K562 (cell line): ENCODE results near the gene IDH3G. TPM values are rescaled to one million over a fixed set of nuclear protein-coding genes. Genes with fewer than 3 reads are reported as not detected.

Experiments
- ARID4B ChIP-seq: sonication (generic); formaldehyde crosslinking; IDR thresholded peaks from 2 replicates; pipeline ENCODE4 v1.8.0; 2022; ENCODE audit warnings: mild to moderate bottlenecking, missing genetic modification reagents
- ARNT ChIP-seq, 2 experiments: fragments of 450-650 bp; IDR thresholded peaks; 2 replicates each; pipeline ENCODE4 v1.6.1; 2016; ENCODE audit warnings: mild to moderate bottlenecking in 1 of 2
- FOXK1 ChIP-seq: sonication (generic); formaldehyde crosslinking; IDR thresholded peaks from 2 replicates; pipeline ENCODE4 v1.8.0; 2022; ENCODE audit warnings: missing genetic modification reagents, mild to moderate bottlenecking, borderline replicate concordance
- HMG20A ChIP-seq: fragments of 450-650 bp; formaldehyde crosslinking; conservative IDR thresholded peaks from 2 replicates; pipeline ENCODE4 v1.4.0; 2020; ENCODE audit warnings: mild to moderate bottlenecking, mixed read lengths
- ILF3 ChIP-seq: fragments of 450-650 bp; IDR thresholded peaks from 2 replicates; pipeline ENCODE4 v1.6.1; 2018; ENCODE audit warnings: antibody characterized with exemption, mild to moderate bottlenecking, moderate library complexity, borderline replicate concordance
- PCBP2 ChIP-seq: fragments of 200-400 bp; formaldehyde crosslinking; IDR thresholded peaks from 2 replicates; pipeline ENCODE4 v1.6.1; 2018; ENCODE audit warnings: low read length, low read depth, mild to moderate bottlenecking, moderate library complexity; ENCODE audit not compliant: poor library complexity, severe bottlenecking
- PHF8 ChIP-seq: fragments of 200-600 bp; sonication (generic); IDR thresholded peaks from 2 replicates; pipeline ENCODE4 v1.6.1; 2012; ENCODE audit warnings: mixed run types, mild to moderate bottlenecking, inconsistent platforms, low read length, moderate library complexity, borderline replicate concordance
- POLR2AphosphoS2 ChIP-seq: IDR thresholded peaks from 2 replicates; pipeline ENCODE4 v1.6.1; 2012; ENCODE audit warnings: low read length, improper control_type of control experiment
- RBFOX2 ChIP-seq: fragments of 200-400 bp; formaldehyde crosslinking; IDR thresholded peaks from 2 replicates; pipeline ENCODE4 v1.6.1; 2017; ENCODE audit warnings: low read depth, mild to moderate bottlenecking, low read length, moderate library complexity
- SOX6 ChIP-seq: fragments of 450-650 bp; IDR thresholded peaks from 2 replicates; pipeline ENCODE4 v1.6.1; 2014; ENCODE audit warnings: mild to moderate bottlenecking
- THRAP3 ChIP-seq: fragments of 450-650 bp; IDR thresholded peaks from 2 replicates; pipeline ENCODE4 v1.6.1; 2016; ENCODE audit warnings: mild to moderate bottlenecking, inconsistent platforms, borderline replicate concordance
- USF2 ChIP-seq: sonication (generic); formaldehyde crosslinking; IDR thresholded peaks from 2 replicates; pipeline ENCODE4 v1.5.0; 2020; ENCODE audit warnings: missing genetic modification reagents
- ZNF445 ChIP-seq: fragments of 250-450 bp; sonication (Bioruptor Pico); IDR thresholded peaks from 2 replicates; pipeline ENCODE4 v1.4.0; 2020; ENCODE audit warnings: low read depth, mild to moderate bottlenecking, moderate library complexity
- ZNF449 ChIP-seq: fragments of 250-450 bp; sonication (Bioruptor Pico); IDR thresholded peaks from 2 replicates; pipeline ENCODE4 v1.8.0; 2022; ENCODE audit warnings: moderate library complexity, mild to moderate bottlenecking, inconsistent platforms
- polyA plus RNA-seq, 8 experiments: library from polyadenylated mRNA; depleted of rRNA in 4 of 8; stranded (reverse) in 5 of 8; unstranded in 3 of 8; fragments of >200 nt; fragmentation: Nextera tagmentation in 2 of 8; fragmentation: Illumina TruSeq in 1 of 8; extraction: Ambion mirVana in 2 of 8; extraction: Trizol in 1 of 8; gene quantifications; 2 replicates each; pipeline versions ENCODE4 v1.2.1 to v1.2.3, GENCODE V29; 2011 to 2014; ENCODE audit warnings: inconsistent platforms in 1 of 8, missing spikeins in 1 of 8
- total RNA-seq, 7 experiments: library from RNA; depleted of rRNA in 6 of 7; stranded (reverse); fragments of >200 nt in 6 of 7; fragmentation: Illumina TruSeq in 2 of 7; extraction: Trizol in 2 of 7; gene quantifications; 2 replicates each; pipeline versions ENCODE4 v1.2.1 to v1.2.3, GENCODE V29; 2011 to 2021; ENCODE audit warnings: low replicate concordance in 1 of 7
- TF ChIP-seq, protein P1 (sequence below), 2 experiments: IDR thresholded peaks; 2 replicates each; pipeline ENCODE4 v1.6.1; 2012; ENCODE audit warnings: improper control_type of control experiment in 2 of 2, low read depth in 2 of 2, low read length in 2 of 2, borderline replicate concordance in 1 of 2

Gene IDH3G
- total and polyA plus RNA-seq, 9 of the 15 experiments (the other 6 are each of a cell fraction or from before 2014, with no cell fraction given): 24.3 to 72.5 (median 37.9) TPM

GRCh38 chrX:153765138-153766079 is 28.8 kb downstream of the IDH3G start (continued):
- TF ChIP-seq ARID4B (no peak), ZNF445 (no peak), PCBP2 (no peak), ILF3 (no peak), THRAP3 (no peak), USF2 (CRISPR knock-in tag) (peak; percentile 69), FOXK1 (CRISPR knock-in tag) (no peak), ZNF449 (no peak), ARNT (IDR thresholded peaks at IDR 0.05) (no peak; a peak in 1 of 4 replicates), PHF8 (peak; percentile 40; the same call in 1 of the 2 replicates), HMG20A (CRISPR knock-in tag) (no peak), RBFOX2 (peak; percentile 87), POLR2AphosphoS2 (no peak), SOX6 (peak; percentile 71)
- TF ChIP-seq, protein P1, sequence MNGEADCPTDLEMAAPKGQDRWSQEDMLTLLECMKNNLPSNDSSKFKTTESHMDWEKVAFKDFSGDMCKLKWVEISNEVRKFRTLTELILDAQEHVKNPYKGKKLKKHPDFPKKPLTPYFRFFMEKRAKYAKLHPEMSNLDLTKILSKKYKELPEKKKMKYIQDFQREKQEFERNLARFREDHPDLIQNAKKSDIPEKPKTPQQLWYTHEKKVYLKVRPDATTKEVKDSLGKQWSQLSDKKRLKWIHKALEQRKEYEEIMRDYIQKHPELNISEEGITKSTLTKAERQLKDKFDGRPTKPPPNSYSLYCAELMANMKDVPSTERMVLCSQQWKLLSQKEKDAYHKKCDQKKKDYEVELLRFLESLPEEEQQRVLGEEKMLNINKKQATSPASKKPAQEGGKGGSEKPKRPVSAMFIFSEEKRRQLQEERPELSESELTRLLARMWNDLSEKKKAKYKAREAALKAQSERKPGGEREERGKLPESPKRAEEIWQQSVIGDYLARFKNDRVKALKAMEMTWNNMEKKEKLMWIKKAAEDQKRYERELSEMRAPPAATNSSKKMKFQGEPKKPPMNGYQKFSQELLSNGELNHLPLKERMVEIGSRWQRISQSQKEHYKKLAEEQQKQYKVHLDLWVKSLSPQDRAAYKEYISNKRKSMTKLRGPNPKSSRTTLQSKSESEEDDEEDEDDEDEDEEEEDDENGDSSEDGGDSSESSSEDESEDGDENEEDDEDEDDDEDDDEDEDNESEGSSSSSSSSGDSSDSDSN (IDR thresholded peaks at IDR 0.05; ENCODE audit: borderline replicate concordance in 1 of 2, low read depth in 2 of 2, low read length in 2 of 2): peak; percentile 69 to 82; a peak in 1 of 4 replicates
